Activated CD8-positive, alpha-beta T cell treated with anti-CD3 and anti-CD28 coated beads for 36 hours (primary cell): Measurements from ENCODE around the gene ZBTB46. TPM values are rescaled to one million over a fixed set of nuclear protein-coding genes. Genes with fewer than 3 reads are reported as not detected.
"Not testable (repeated sequence)": the region's sequence is repeated elsewhere in the genome, so short reads cannot be mapped to it uniquely, and the experiment has no call there.

Experiments used
- ATAC-seq: fragments of 200-7000 bp; cut with Tn5 transposase; one replicate; pipeline ENCODE4 v1.10.0; 2021; ENCODE audit warnings: mild to moderate bottlenecking, moderate library complexity
- CTCF ChIA-PET: fragments of 350-600 bp; sonication (Branson Sonifier 250); formaldehyde crosslinking; loops from one replicate; lab custom pipeline; 2021; ENCODE audit warnings: antibody characterized with exemption; lab: Charles Lee
- POLR2A ChIA-PET: fragments of 350-600 bp; sonication (Branson Sonifier 250); formaldehyde crosslinking; loops from one replicate; lab custom pipeline; 2021; ENCODE audit warnings: antibody characterized with exemption; lab: Charles Lee
- DNase-seq: peaks from one replicate; pipeline ENCODE4 v3.0.0-alpha.2; 2020
- H3K27ac Mint-ChIP-seq: one replicate; pipeline ENCODE4 v1.8.0; 2021; ENCODE audit warnings: mild to moderate bottlenecking, mixed read lengths
- H3K27me3 Mint-ChIP-seq: one replicate; pipeline ENCODE4 v1.8.0; 2021; ENCODE audit warnings: mixed read lengths
- H3K36me3 Mint-ChIP-seq: one replicate; pipeline ENCODE4 v1.8.0; 2021; ENCODE audit warnings: low read depth, mixed read lengths
- H3K4me1 Mint-ChIP-seq: one replicate; pipeline ENCODE4 v1.8.0; 2021; ENCODE audit warnings: low read depth, mixed read lengths
- H3K4me3 Mint-ChIP-seq: one replicate; pipeline ENCODE4 v1.8.0; 2021; ENCODE audit warnings: mild to moderate bottlenecking, moderate library complexity, mixed read lengths
- H3K9me3 Mint-ChIP-seq: one replicate; pipeline ENCODE4 v1.8.0; 2021; ENCODE audit warnings: mixed read lengths
- intact Hi-C: fragments of 100-400 bp; cut with micrococcal nuclease; formaldehyde crosslinking; loops from one replicate; pipeline ENCODE4 v1.10.0; 2022
- total RNA-seq, 2 experiments: library from RNA; stranded (reverse); gene quantifications; one replicate each; pipeline ENCODE4 v1.2.3, GENCODE V29; 2021
- TF ChIP-seq, protein P1 (sequence below): fragments of 200-600 bp; IDR thresholded peaks from one replicate; pipeline ENCODE4 v1.8.0; 2022; ENCODE audit warnings: antibody characterized with exemption, mild to moderate bottlenecking

The ZBTB46 gene, protein sequence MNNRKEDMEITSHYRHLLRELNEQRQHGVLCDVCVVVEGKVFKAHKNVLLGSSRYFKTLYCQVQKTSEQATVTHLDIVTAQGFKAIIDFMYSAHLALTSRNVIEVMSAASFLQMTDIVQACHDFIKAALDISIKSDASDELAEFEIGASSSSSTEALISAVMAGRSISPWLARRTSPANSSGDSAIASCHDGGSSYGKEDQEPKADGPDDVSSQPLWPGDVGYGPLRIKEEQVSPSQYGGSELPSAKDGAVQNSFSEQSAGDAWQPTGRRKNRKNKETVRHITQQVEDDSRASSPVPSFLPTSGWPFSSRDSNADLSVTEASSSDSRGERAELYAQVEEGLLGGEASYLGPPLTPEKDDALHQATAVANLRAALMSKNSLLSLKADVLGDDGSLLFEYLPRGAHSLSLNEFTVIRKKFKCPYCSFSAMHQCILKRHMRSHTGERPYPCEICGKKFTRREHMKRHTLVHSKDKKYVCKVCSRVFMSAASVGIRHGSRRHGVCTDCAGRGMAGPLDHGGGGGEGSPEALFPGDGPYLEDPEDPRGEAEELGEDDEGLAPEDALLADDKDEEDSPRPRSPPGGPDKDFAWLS
- total RNA-seq: under 1 TPM; 0.31 to 0.38 TPM

DNA sequence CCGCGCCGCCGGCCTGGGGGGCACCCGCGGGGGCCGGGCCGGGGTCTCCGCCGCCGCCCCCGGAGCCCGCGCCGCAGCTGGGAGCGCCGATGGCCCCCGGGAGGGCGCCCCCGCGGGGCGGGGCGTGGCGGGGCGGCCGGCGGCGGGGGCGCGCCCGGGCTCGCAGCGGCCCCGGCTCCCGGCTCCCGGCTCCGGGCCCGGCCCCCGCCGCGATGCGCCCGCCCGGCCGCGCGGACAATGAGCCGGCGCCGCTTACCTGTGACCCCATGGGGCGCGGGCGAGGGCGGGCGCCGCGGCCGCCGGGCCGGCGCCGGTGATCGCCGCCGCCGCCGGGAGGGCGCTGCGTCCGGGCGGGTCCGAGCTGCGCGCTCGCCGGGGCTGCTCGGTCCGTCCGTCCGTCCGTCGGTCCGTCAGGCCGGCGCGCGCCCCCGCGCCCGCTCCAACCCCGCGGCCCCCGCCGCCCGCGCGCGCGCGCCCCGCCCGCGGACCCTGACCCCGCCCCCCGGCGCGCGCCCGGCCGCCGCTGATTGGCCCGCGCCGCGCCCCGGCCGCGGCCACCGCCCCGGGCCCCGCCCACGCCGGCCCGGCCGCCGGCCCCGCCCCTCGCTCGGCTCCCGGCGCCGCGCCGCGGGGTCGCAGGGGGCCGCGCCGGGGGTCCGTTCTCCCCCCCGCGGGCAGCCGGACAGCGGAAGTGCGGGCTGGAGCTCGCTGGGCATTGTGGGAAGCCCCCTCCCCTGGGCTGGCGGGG, at the start of gene ZBTB46:
TSS of gene ZBTB46 (minus strand) at position 424 of the 748 bp plus-strand sequence. CDS start 40,507 bp downstream, outside the sequence.
- intact Hi-C loops: no loop called here
- ChIA-PET CTCF (no interaction called here), POLR2A (no interaction called here)
- TF ChIP-seq, protein P1, sequence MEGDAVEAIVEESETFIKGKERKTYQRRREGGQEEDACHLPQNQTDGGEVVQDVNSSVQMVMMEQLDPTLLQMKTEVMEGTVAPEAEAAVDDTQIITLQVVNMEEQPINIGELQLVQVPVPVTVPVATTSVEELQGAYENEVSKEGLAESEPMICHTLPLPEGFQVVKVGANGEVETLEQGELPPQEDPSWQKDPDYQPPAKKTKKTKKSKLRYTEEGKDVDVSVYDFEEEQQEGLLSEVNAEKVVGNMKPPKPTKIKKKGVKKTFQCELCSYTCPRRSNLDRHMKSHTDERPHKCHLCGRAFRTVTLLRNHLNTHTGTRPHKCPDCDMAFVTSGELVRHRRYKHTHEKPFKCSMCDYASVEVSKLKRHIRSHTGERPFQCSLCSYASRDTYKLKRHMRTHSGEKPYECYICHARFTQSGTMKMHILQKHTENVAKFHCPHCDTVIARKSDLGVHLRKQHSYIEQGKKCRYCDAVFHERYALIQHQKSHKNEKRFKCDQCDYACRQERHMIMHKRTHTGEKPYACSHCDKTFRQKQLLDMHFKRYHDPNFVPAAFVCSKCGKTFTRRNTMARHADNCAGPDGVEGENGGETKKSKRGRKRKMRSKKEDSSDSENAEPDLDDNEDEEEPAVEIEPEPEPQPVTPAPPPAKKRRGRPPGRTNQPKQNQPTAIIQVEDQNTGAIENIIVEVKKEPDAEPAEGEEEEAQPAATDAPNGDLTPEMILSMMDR: no peak
- peak within 1 kb of the TSS; percentile 66 for H3K4me3 Mint-ChIP-seq
- no peaks in the 10 kb centered on the region for H3K36me3 Mint-ChIP-seq
- peaks cover 13% of the 10 kb centered on the region for H3K4me1 Mint-ChIP-seq
- no peak within 1 kb of the TSS for H3K27ac Mint-ChIP-seq
- H3K27me3 Mint-ChIP-seq: peaks cover 41% of the 10 kb centered on the region
- DNase-seq (no peak), ATAC-seq (peak; percentile 74)
- H3K9me3 Mint-ChIP-seq: no peaks in the 10 kb centered on the region

DNA sequence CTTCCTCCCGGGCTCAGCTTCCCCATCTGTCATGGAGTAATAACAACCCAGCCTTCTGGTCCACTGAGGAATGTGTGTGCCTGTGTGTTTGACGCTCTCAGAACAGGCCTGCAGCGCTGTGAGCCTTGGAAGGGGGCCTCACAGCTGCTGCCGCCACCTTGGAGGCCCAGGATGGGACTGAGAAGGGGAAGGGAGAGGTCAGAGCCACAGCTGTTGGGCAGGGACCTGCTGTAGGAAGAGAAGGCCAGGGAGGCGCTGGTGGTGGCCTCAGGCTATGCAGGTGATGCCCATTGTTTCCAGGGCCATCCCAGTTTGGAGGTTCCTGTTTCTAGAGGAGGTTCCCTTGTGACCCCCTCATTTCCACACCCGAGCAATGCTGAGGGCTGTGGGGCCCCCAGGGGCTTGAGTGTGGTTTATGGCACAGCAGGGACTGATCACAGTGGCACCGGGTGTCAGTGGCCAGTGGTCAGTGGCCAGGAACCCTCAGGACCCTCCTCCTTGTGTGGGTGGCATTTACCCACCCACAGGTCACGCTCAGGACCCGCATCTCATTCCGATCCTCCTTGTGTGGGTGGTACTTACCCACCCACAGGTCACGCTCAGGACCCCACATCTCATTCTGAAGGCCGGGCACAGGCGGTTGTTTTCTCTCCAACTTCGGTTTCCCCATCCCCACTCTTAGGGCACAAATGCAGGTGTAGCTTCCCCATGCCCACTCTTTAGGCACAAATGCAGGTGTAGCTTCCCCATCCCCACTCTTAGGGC, 48.0 kb upstream of the ZBTB46 start:
- Mint-ChIP-seq H3K4me3 (no peak overlapping the region), H3K27me3 (no peaks in the 10 kb centered on the region), H3K4me1 (no peaks in the 10 kb centered on the region), H3K36me3 (peaks cover 24% of the 10 kb centered on the region), H3K9me3 (no peaks in the 10 kb centered on the region), H3K27ac (no peak overlapping the region)
- ChIA-PET POLR2A (interaction anchor here (1.1 kb wide), 1 partner anchor 15 kb away, joined by 6 read pairs; the partner anchor contains the start of gene DNAJC5), CTCF (interaction anchor here (0.9 kb wide), 1 partner anchor 14 kb away, joined by 3 read pairs; the partner anchor contains the start of gene TPD52L2)
- no peak for ATAC-seq
- TF ChIP-seq, protein P1: no peak
- no peak for DNase-seq
- intact Hi-C loops: no loop called here

DNA sequence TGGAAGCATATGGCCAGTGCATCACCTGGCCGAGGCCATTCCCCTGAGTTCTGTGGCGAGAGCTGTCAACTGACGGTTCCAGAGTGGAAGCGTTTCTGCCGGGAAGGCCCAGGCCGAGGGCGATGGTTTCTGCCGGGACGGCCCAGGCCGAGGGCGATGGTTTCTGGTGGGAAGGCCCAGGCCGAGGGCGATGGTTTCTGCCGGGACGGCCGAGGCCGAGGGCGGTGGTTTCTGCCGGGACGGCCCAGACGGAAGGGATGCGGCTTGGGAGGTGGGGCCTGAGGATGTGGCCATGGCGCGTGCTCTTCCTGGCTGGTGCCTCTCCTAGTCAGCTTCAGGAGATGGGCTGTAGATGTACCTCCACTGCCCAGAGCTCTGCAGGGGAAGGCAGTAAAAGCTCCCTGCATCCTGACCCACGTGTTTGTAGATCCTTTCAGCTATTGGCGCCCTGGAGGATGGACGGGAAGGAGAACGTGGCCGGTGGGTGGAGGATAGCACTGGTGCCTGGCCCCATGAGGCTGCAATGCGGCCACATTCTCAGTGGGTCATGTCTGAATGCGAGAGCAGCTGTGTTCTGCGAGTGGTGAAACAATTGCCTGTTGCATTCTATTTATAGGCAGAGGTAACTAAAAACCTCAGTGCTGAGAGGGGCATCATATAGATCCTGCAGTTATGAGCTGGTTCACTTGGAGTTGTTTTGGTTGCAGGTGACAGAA, 46.8 kb upstream of the ZBTB46 start:
- H3K27ac Mint-ChIP-seq: no peak overlapping the region
- intact Hi-C loops: no loop called here
- ChIA-PET CTCF (interaction anchor here (0.9 to 1.1 kb wide), 2 partner anchors 12 to 340 kb away, joined by 3 to 4 read pairs; partner anchors contain the start of genes PTK6 and TPD52L2), POLR2A (interaction anchor here (0.9 to 1.1 kb wide), 2 partner anchors 11 to 16 kb away, joined by 5 to 6 read pairs; partner anchors contain the start of gene DNAJC5)
- ATAC-seq (no peak), DNase-seq (no peak)
- peaks cover 9% of the 10 kb centered on the region for H3K4me1 Mint-ChIP-seq
- no peaks in the 10 kb centered on the region for H3K9me3 Mint-ChIP-seq
- peaks cover 27% of the 10 kb centered on the region for H3K36me3 Mint-ChIP-seq
- H3K27me3 Mint-ChIP-seq: no peaks in the 10 kb centered on the region
- H3K4me3 Mint-ChIP-seq: no peak overlapping the region
- TF ChIP-seq, protein P1: no peak

DNA sequence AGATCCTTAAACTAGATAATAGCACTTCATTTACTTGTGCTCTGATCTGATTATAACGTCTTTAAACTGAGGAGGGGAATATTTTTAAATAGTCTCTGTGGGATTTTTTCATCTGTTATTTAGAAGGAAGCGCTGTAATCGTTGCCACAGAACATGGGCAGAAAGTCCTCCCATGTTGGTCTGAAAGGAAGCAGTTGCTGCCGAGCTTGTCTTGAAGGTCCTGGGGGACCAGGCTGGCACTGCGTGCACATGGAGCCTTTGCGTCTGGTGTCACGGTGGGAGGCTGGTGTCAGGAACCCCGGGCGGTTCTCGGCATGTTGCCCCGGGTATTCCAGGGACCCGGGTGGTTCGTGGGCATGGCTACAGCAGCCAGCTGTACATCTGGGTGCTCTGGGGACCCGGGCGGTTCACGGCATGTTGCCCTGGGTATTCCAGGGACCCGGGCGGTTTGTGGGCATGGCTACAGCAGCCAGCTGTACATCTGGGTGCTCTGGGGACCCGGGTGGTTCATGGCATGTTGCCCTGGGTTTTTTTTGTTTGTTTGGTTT, 45.5 kb upstream of the ZBTB46 start:
- H3K36me3 Mint-ChIP-seq: peaks cover 33% of the 10 kb centered on the region
- ATAC-seq (no peak), DNase-seq (no peak)
- H3K9me3 Mint-ChIP-seq: no peaks in the 10 kb centered on the region
- intact Hi-C loops: no loop called here
- H3K4me3 Mint-ChIP-seq: no peak overlapping the region
- POLR2A ChIA-PET: interaction anchor here (3.7 kb wide), 1 partner anchor 11 kb away, joined by 12 read pairs; the partner anchor contains the start of gene TPD52L2
- CTCF ChIA-PET: interaction anchor here (1.3 kb wide), 1 partner anchor 98 kb away, joined by 3 read pairs; no protein-coding TSS in a partner anchor
- no peaks in the 10 kb centered on the region for H3K27me3 Mint-ChIP-seq
- H3K27ac Mint-ChIP-seq: no peak overlapping the region
- TF ChIP-seq, protein P1: no peak
- peaks cover 13% of the 10 kb centered on the region for H3K4me1 Mint-ChIP-seq

DNA sequence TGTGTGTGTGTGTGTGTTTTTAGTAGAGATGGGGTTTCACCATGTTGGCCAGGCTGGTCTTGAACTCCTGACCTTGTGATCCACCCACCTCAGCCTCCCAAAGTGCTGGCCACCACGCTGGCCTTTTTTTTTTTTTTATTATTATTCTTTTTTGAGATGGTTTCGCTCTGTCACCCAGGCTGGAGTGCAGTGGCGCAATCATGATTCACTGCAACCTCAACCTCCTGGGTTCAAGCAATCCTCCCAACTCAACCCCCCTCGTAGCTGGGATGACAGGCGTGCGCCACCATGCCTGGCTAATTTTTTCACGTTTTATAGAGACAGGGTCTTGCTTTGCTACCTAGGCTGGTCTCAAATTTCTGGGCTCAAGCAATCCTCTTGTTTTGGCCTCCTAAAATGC, 43.2 kb upstream of the ZBTB46 start:
- Mint-ChIP-seq H3K4me1 (peaks cover 13% of the 10 kb centered on the region), H3K36me3 (peaks cover 38% of the 10 kb centered on the region)
- ATAC-seq, H3K4me3 Mint-ChIP-seq, H3K27me3 Mint-ChIP-seq, DNase-seq, H3K27ac Mint-ChIP-seq, intact Hi-C loops, H3K9me3 Mint-ChIP-seq: not testable (repeated sequence)
- ChIA-PET POLR2A (interaction anchor here (3.7 kb wide), 1 partner anchor 9 kb away, joined by 12 read pairs; the partner anchor contains the start of gene TPD52L2), CTCF (interaction anchor here (2.0 kb wide), 1 partner anchor 22 kb away, joined by 4 read pairs; no protein-coding TSS in a partner anchor)
